GM03348 (cell line): ENCODE data around the gene CCNG1.
"Not testable (repeated sequence)": the region's sequence is repeated elsewhere in the genome, so short reads cannot be mapped to it uniquely, and the experiment has no call there.

ENCODE experiments used
- DNase-seq: peaks from one replicate; pipeline ENCODE4 v3.0.0; 2012; ENCODE audit warnings: low spot score

Gene CCNG1

GRCh38 chr5:163437309-163438182 lies at the start of gene CCNG1:
Gene CCNG1, plus strand, starts transcription at chr5:163437595. Its CDS starts 1,662 bp downstream, at chr5:163439257.
- peak; percentile 95 for DNase-seq

GRCh38 chr5:163395792-163396191 lies 41.6 kb upstream of the CCNG1 start:
- DNase-seq = no peak

- DNase-seq = not testable (repeated sequence)
Observed at GRCh38 chr5:163396818-163397340, 40.5 kb upstream of the CCNG1 start.

GRCh38 chr5:163397354-163397753 lies 40.0 kb upstream of the CCNG1 start:
- DNase-seq = no peak

GRCh38 chr5:163399923-163400322 lies 37.5 kb upstream of the CCNG1 start:
- no peak for DNase-seq

- DNase-seq = no peak
Observed at GRCh38 chr5:163401271-163401670, 36.1 kb upstream of the CCNG1 start.

GRCh38 chr5:163402007-163402406 lies 35.4 kb upstream of the CCNG1 start:
- no peak for DNase-seq

- no peak for DNase-seq
Observed at GRCh38 chr5:163404364-163405173, 32.8 kb upstream of the CCNG1 start.

GRCh38 chr5:163407034-163407655 lies 30.2 kb upstream of the CCNG1 start:
- DNase-seq = peak; percentile 35

- peak; percentile 70 for DNase-seq
Observed at GRCh38 chr5:163408311-163408923, 29.0 kb upstream of the CCNG1 start.

GRCh38 chr5:163409384-163409783 lies 28.0 kb upstream of the CCNG1 start:
- DNase-seq = no peak

GRCh38 chr5:163410505-163410904 lies 26.9 kb upstream of the CCNG1 start:
- no peak for DNase-seq

- not testable (repeated sequence) for DNase-seq
Observed at GRCh38 chr5:163415673-163416072, 21.7 kb upstream of the CCNG1 start.

GRCh38 chr5:163424836-163425235 lies 12.6 kb upstream of the CCNG1 start:
- DNase-seq = no peak

- DNase-seq = not testable (repeated sequence)
Observed at GRCh38 chr5:163426128-163426527, 11.3 kb upstream of the CCNG1 start.

GRCh38 chr5:163432544-163432943 lies 4.9 kb upstream of the CCNG1 start:
- DNase-seq = no peak

GRCh38 chr5:163433271-163433670 lies 4.1 kb upstream of the CCNG1 start:
- DNase-seq = no peak

- no peak for DNase-seq
Observed at GRCh38 chr5:163434401-163434866, 3.0 kb upstream of the CCNG1 start.

GRCh38 chr5:163436515-163436914 lies 880 bp upstream of the CCNG1 start:
- DNase-seq = no peak

- no peak for DNase-seq
Observed at GRCh38 chr5:163437011-163437308, 435 bp upstream of the CCNG1 start.

- DNase-seq = no peak
Observed at GRCh38 chr5:163439092-163439425, 1.7 kb downstream of the CCNG1 start.

GRCh38 chr5:163440954-163441353 lies 3.6 kb downstream of the CCNG1 start:
- no peak for DNase-seq
